CD4-positive, alpha-beta T cell treated with Interleukin-17A for 4 hours (primary cell): ENCODE data around the gene MED12L.
"Not testable (repeated sequence)": the region's sequence is repeated elsewhere in the genome, so short reads cannot be mapped to it uniquely, and the experiment has no call there.

Experiments
- DNase-seq: peaks from one replicate; pipeline ENCODE4 v3.0.0-alpha.2; 2020; ENCODE audit warnings: mixed read lengths

Gene MED12L, protein sequence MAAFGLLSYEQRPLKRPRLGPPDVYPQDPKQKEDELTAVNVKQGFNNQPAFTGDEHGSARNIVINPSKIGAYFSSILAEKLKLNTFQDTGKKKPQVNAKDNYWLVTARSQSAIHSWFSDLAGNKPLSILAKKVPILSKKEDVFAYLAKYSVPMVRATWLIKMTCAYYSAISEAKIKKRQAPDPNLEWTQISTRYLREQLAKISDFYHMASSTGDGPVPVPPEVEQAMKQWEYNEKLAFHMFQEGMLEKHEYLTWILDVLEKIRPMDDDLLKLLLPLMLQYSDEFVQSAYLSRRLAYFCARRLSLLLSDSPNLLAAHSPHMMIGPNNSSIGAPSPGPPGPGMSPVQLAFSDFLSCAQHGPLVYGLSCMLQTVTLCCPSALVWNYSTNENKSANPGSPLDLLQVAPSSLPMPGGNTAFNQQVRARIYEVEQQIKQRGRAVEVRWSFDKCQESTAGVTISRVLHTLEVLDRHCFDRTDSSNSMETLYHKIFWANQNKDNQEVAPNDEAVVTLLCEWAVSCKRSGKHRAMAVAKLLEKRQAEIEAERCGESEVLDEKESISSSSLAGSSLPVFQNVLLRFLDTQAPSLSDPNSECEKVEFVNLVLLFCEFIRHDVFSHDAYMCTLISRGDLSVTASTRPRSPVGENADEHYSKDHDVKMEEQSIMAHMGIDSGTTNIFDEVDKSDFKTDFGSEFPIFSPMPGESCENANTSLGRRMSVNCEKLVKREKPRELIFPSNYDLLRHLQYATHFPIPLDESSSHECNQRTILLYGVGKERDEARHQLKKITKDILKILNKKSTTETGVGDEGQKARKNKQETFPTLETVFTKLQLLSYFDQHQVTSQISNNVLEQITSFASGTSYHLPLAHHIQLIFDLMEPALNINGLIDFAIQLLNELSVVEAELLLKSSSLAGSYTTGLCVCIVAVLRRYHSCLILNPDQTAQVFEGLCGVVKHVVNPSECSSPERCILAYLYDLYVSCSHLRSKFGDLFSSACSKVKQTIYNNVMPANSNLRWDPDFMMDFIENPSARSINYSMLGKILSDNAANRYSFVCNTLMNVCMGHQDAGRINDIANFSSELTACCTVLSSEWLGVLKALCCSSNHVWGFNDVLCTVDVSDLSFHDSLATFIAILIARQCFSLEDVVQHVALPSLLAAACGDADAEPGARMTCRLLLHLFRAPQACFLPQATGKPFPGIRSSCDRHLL (N-terminal part only)

DNA sequence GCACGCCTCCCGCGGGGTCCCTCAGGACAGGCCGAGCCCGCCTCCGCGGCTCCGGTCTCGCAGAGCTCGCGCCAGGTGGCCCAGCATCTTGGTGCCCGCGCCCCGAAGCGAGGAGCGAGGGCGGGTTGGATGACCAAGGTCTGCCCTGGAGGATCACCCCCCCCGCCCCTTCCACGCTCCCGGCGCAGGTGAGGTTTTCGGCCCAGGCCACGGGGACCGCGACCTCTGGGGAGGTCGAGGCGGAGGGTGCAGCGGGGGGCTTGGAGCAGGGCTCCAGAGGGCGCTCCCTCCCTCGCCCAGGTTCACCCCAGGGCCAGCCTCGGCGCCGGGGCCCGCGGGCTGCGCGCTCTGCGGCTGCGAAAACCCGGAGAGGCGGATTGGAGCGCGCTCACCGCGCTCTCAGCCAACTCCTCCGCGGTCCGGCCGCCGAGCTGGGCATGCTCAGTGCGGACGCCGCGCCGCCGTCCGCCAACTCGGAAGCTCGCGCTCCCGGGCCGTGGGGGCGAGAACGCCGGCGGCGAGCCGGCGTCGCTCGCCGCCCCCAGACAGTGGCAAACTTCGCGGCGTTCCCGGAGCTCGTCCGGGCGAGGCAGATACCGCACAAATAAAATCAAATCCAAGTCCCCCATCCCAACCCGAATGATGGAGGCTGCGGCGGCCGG lies at the start of gene MED12L:
Gene MED12L, plus strand, starts transcription at position 438 of the 662 bp plus-strand sequence. CDS start 1,263 bp downstream, outside the sequence.
- DNase-seq = peak; percentile 50

DNA sequence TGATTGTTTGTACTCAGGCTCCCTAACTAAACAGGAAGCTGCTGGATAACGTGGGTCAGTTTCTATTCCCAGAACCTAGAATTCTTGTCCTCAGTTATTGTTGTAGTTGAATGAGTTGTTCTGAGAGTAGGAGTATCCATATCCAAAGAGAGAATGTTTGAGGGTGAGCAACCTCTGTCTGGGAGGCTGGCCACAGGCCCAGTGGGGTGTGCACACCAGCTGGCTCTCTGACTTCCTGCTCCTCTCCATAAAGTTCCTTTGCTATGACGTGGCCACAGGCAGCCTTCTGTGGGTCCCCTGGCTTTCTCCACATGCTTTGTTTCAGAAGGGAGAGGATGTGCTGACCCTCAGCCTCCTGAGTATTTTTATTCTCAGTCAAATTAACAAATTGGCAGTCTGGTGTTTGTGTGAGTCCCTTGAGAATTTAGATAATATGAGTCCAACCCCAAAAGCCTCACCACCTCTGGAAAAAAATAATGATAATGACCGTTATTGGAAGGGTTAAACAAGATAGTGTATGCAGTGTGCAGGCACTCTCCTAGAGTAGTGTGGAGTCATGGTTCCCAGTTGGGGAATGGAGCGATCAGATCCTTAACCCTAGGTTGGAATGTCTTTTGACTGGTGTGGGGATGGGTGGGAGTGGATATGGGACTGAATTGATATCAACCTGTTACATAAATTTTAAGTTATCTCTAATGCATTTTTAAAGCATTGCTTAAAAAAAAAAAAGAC lies 47.6 kb upstream of the MED12L start:
- no peak for DNase-seq

DNA sequence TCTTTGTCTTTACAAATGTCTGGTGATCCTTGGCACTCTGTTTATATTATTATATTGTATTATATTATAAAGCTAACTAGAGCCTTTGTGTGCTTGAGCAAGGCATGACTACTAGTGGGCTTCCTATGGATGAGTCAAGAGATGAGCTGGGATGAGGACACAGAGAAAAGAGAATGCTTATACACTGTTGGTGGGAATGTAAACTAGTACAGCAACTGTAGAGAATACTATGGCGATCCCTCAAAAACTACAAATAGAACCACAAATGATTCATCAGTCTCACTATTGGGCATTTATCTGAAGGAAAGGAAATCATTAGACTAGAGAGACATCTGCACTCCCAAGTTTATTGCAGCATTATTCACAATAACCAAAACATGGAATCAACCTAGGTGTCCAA lies 40.8 kb upstream of the MED12L start:
- DNase-seq = no peak

DNA sequence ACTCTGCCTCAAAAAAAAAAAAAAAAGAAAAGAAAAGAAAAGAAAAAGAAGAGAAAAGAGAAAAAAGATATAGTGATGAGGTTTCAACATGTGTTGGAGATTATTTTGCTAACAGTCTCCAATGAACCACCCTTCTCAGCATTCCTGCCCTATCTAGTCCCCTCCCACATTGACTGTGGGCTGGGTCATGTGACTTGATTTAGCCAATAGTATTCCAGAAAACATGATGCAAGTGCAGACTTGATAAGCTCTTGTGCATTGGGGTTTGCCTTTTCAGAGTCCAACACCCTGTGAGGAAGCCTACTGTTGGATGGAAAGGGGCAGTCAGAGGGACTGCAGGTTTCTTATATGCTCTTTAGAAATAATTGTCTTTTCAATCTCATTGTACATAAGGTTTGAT lies 37.8 kb upstream of the MED12L start:
- DNase-seq = no peak

DNA sequence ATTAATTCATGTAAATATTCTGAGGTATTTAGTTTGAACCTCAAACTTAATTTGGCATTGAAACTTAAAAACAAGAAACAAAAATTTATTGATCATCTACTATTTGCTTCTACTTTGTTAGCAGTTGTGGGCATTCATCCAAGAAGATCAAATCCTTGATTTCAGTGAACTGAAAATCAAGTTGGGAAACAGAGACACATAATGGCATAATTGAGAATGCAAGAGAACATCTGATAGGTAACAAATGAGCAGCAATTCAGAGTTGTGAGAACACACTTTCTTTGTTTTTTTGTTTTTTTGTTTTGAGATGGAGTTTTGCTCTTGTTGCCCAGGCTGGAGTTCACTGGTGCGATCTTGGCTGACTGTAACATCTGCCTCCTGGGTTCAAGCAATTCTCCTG lies 33.9 kb upstream of the MED12L start:
- DNase-seq = no peak

DNA sequence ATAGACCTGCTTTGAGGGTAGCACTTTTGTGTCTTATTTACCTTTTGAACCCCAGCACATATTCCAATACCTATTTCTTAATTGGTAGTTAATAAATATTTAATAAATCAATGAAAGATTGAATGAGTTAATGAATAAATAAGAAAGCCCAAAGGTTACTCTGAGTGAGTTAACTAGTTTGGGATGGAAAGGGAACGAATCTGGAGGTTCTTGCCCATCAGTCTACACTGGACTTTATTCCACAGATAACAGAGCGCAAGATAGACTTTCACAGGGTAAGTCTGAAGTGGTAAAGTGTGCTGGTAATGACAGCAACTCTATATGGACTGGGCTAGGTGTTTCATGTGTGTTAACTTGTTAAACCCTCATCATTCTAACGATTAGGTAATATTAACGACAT lies 33.1 kb upstream of the MED12L start:
- DNase-seq = no peak

DNA sequence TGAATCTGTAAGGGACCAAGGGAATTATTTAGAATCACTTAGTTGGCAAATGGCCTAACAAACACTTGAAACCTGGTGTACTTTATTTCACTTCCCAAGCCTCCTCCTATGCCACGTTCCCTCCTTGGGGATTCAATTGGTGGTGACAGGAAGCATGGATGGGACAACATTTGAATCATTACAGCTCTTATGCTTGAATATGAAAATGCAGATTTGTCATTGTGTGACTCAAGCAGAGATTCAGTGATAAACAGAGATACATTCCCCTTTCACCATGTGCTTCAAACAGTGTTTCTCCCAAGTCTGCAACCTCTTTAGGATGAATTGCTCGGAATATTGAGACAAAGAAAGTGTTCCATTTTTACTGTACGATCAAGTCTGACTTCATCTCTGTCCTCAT lies 32.7 kb upstream of the MED12L start:
- no peak for DNase-seq

DNA sequence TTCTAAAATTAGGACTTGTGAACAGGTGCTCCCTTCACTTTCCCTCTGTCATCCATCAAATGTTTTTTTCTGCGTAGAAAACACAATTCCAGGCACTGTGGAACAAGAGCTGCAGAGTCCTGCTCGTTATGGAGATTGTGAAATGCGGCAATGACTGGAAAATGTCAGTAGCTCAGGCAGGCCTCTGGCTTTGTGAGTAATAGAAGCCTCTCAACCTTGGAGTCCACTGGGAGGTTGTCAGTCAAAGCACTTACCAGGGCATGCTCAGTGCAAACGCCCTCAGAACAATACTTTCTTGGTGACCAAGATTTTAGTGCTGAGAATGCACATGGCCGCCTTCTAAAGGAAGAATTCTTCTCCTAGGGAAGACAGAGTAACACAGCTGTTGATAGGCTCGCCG lies 26.7 kb upstream of the MED12L start:
- no peak for DNase-seq

DNA sequence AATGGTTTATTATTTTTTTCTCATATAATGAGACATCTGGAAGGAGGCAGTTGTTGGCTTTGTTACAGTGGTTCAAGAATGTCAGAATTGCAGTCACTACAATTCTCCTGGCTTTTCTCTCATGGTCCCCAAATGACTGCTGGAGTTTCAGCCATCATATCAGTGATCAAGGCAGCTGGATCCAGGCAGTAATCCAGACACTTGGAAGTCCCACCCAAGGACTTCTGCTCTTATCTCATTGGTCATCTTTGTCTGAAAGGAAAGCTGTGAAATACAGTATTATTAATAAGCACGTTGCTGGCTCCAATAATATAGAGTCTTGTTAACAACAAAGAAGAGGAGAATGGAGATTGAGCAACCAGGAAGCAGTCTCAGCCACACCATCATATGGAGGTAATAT lies 22.9 kb upstream of the MED12L start:
- no peak for DNase-seq

DNA sequence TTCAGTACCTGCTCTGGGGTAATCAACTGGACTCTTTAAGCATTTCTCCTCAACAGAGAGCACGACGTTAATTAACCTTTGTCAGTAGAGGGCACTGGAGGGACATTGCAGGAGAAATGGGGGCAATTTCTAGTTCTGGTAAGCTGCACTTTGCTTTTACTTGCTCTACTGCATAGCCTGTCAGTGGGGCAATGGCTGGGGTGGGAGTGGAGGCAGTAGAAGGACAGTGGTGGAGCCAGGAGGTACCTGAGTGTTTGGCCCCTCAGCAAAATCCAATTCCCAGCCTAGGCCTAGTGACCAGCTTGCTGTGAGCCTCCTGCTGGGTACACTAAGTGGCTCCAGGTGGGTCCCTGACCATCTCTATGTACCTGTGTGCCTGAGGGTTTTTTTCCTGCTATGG lies 18.3 kb upstream of the MED12L start:
- DNase-seq = no peak

DNA sequence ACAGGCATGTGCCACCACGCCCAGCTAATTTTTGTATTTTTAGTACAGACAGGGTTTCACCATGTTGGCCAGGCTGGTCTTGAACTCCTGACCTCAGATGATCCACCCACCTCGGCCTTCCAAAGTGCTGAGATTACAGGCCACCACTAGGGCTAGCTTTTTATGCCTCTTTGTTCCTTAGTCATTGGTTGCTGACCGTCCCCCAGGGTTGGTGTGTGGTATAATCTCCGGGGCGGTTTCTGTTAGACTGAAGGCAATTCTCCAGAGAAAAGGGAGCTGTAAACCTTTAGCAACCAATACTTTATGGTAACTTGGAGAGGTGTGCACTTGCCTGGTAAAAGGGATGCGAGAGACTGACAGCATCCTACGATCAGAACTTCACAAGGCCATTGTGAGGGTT lies 12.6 kb upstream of the MED12L start:
- DNase-seq = not testable (repeated sequence)

DNA sequence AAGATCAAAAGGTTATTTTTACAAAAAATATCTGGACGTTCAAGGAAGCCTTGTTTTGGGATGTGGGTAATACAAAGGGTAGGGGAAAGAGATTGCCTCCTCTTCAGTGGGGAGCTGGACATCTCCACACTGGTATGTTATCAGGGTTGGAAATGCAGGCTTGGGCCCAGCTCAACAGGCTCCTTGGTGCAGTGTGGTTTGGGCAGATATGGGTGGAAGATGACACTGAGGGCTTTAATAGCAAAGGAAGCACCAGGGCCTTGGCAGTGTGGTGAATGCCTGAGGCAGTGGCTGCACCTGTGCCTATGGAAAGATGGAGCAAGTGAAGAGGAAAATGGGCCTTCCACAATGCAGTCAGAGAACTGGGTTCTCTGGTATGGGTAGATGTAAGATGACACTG lies 11.2 kb upstream of the MED12L start:
- no peak for DNase-seq

DNA sequence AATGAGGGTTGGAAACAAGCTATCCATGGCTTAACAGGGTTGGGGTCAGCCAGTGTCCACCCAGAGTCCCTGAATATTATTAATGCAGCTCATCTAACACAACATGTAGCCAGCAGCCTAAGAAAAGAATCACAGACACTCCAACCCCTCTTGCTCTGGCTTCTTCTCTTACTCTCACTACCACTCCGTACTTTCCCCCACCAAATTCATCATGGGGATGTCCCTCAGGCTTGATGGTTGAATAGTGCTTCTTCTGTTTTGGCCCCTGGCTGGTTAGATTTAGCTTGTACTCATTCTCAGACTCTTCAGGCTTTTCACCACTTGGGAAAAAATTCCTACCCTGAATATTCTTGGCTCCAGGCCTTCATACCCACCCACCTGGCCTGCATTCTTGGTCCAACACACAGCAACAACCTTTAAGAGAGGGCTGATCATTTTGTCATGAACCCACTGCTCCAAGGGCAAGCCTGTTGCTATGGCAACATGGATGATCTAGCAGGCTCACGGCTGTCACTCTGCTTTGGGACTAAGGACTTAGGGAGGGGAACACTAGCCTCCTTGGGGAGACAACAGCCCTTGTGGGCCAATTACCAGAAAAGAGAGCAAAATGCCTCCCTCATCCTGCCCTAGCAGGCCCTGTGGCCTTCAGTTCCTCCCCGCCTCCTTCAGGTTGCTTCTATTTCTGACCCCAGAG lies 9.4 kb upstream of the MED12L start:
- DNase-seq = no peak

DNA sequence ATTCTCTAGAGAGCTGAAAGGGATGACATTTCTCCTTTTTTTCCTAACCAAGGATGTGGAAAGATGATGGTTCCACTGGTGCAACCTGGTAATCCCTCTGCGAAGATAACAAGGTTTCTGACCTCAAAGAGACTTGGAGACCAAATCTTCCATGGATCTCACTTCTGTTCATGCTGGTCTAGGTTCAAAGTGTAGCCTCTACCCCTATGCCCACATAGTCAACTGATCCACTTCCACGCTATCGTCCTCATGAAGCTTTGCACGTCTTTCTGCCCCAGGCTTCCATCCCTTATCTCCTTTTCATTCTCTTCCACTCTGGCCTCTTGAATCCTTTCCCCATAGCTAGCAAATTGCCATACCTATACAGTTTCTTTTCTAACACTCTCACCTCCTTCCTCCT lies 8.8 kb upstream of the MED12L start:
- no peak for DNase-seq

DNA sequence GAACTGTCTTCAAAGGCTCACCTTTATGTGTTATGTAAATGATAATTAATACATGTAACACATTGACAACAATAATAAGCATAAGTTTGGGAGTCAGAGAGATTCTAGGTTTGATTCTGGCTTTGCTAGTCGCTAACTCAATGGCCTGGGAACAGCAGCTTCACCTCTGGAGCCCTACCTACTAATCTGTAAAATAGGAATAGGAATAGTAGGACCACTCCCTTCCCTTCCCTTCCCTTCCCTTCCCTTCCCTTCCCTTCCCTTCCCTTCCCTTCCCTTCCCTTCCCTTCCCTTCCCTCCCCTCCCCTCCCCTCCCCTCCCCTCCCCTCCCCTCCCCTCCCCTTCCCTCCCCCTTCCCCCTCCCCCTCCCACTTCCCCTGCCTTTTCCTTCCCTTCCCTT lies 4.4 kb upstream of the MED12L start:
- DNase-seq = not testable (repeated sequence)

DNA sequence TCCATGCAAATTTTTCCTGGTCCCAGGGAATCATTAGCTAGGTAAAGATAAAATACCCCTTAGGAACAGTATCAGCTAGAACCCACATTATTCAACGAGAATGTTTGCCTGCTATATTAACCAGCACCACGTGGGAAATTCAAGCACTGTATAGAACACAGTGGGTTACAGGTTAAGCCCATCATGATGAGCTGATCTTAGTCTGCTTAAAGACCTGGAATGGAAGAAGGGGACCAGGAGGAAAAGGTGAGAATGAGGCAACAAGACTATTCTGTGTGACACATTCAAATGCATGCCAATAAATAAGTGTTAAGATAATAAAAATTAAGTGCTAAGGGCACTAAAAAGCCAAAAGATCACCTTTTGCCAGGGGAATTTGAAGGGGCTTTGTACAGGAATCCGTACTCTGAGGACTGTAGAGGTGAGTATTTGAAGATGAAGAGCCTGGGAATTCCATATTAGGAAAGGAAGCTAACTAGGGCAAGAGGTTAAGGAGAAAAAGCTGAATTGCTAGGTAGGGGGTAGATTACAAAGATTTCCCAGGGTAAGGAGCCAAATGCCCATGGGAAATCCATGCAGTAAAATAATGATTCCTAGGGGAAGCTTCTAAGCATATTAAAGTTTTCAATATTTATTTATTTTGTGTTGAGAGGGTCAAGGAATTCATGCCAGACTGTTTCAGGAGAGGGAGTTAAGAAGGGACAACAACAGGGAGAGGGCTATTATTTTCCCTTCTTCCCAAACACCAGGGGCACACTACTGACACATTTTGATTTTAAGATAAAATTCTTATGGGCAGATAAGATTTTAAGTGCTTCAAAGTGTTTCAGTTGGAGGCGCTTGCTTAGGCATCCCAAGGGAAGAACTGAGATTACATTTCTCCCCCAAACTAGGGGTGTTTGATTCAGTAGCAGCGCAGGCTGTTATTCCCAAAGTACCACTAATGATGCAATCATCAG lies 2.3 kb upstream of the MED12L start:
- DNase-seq = no peak

DNA sequence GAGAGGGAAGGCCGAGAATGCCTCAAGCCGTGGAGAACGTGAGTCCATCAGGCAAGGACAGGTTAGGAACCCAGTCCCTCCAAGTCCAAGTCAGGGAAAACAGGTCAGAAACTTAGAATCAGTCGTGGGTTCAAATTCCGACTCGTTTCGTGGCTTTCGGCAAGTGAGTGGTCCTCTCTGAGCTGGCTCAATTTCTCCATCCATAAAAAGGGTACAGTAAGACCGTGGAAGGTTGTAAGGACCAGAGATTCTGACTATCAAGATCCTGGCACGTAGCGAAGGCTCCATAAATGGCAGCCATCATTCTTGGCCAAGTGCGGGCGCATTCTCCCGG lies 604 bp upstream of the MED12L start:
- DNase-seq = no peak

DNA sequence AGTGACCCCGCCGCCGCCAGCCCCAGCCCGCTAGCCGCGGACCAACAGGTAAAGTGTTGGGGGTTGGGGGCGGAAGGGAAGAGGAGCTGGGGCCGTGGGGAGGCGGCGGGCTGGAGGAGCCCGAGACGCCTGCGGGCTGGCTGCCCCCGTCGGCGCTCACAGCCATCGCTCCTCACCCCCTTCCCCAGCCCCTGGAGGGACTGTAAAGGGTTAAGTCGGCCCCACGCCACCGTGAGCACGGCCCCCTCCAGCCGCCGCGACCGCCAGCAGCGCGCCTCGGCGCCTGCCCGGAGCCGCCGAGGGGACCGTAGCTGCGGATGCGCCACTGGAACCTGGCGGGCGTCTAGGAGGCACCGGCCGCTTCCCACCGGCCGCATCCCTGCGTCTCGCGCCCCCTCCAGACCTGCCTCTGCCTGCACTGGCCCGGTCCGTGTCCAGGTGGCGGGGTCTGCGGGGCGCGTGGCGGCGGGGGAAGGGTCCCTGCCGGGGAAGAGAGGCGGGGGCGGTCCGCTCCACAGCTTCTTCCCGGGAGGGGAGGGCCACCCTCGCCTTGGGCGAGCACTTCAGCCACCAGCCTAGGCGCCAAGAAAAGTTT lies 522 bp downstream of the MED12L start:
- DNase-seq = peak; percentile 6

DNA sequence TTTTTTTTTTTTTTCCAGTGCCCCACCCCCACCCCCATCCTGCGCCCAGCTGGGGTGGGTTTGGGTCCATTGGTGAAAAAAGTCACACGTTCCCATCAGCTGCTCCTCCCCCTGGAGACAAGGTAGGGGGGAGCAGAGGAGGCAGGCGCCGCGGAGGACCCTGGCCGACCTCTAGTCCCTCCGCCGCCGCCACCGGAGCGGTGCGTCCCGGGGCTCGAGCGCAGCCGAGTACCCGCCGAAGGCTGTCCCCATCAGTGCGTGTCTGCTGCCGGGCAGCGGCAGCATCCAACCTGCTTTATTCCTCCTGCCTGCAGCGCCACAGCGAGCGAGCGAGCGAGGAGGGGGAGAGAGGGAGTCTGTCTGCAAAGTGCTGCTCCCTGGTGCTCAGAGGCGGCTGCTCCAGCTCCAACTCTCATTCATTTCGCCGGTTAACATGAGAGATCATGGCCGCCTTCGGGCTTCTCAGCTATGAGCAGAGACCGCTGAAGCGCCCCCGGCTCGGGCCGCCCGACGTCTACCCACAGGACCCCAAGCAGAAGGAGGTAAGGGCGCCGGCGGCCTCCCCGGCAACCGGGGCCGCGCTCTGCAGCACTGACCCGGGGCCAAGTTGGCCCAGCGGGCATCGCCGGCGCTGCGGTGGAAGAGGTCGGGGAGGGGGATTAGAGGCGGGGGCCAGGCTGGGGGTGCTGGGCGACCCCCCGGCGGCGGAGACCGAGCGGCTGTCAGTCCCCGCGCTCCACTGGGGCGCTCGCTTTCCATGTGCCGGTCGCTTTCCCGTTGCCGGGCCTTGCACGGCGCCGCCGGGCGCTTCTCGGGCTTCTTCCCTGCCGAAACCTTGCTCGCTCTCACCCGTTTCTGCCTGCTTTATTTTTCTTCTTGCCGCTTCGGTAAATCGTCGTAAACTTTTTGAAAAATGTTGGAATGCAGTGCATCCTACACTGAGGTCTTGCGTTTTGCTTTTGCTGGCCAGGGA lies 1.3 kb downstream of the MED12L start:
- DNase-seq = peak; percentile 68
